ENCODE measurements around the gene PRR19. TPM values are rescaled to one million over a fixed set of nuclear protein-coding genes. Genes with fewer than 3 reads are reported as not detected.

The PRR19 gene
- total RNA-seq, 6 donors from 2014 or later = 0.40 to 1.4 (median 0.61) TPM; not detected in 3

DNA sequence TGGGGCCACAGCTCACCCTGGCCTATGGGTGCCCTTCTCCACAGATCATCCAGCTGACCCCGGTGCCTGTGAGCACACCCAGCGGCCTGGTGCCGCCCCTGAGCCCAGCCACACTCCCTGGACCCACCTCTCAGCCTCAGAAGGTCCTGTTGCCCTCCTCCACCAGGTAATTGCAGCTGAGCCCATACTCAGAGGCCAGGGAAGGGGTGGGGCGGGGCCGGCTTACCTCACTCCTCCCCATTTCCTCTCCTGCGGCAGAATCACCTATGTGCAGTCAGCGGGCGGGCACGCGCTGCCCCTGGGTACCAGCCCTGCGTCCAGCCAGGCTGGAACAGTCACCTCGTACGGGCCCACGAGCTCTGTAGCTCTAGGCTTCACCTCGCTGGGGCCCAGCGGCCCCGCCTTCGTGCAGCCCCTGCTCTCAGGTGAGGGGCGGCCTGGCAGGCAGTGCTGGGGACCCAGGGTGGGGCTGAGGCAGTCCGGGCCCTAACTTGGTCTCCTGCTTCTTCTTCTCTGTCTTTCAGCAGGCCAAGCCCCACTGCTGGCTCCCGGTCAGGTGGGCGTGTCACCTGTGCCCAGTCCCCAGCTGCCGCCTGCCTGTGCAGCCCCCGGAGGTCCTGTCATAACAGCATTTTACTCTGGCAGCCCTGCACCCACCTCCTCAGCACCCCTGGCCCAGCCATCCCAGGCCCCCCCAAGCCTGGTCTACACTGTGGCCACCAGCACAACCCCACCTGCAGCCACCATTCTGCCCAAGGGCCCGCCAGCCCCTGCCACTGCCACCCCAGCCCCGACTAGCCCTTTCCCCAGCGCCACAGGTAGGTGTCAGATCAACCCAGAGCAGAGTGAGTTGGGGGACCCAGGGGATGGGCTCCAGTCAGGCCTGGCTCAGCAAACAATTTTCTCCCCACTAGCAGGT, 9.6 kb upstream of the PRR19 start:
- no peaks in the 10 kb centered on the region for H3K9me3 ChIP-seq
- no peaks in the 10 kb centered on the region for H3K4me1 ChIP-seq
- H3K4me3 ChIP-seq = no peak overlapping the region
- peaks cover 27 to 92% (median 79%) of the 10 kb centered on the region in 4 donors for H3K36me3 ChIP-seq
- H3K27ac ChIP-seq = no peak overlapping the region
- ATAC-seq (ENCODE audit: low FRiP score in 2 of 2) (no peak), DNase-seq (peak in 1 of 2 donors; percentile 75)
- TF ChIP-seq POLR2A (IDR thresholded peaks at IDR 0.05) (no peak), POLR2AphosphoS5 (IDR thresholded peaks at IDR 0.05) (no peak), CTCF (IDR thresholded peaks at IDR 0.05) (no peak), EP300 (IDR thresholded peaks at IDR 0.05) (no peak)
- no peaks in the 10 kb centered on the region for H3K27me3 ChIP-seq
- WGBS, 2 donors = 90 to 95% methylated on average over 5 to 26 of the region's 27 CpGs

- Histone ChIP-seq H3K4me3 (no peak overlapping the region), H3K4me1 (no peaks in the 10 kb centered on the region), H3K9me3 (no peaks in the 10 kb centered on the region), H3K27ac (no peak overlapping the region), H3K27me3 (no peaks in the 10 kb centered on the region), H3K36me3 (peaks cover 27 to 85% (median 72%) of the 10 kb centered on the region in 4 donors)
- DNase-seq (peak in 1 of 2 donors; percentile 77), ATAC-seq (ENCODE audit: low FRiP score in 2 of 2) (no peak)
- no peak for TF ChIP-seq POLR2AphosphoS5 (IDR thresholded peaks at IDR 0.05)
- no peak for TF ChIP-seq CTCF (IDR thresholded peaks at IDR 0.05)
- no peak for TF ChIP-seq EP300 (IDR thresholded peaks at IDR 0.05)
- no peak for TF ChIP-seq POLR2A (IDR thresholded peaks at IDR 0.05)
- 94 to 99% methylated on average over 7 to 13 of the region's 14 CpGs for WGBS, 2 donors
Measured at GRCh38 chr19:42292963-42293362, 9.0 kb upstream of the PRR19 start.

GRCh38 chr19:42293540-42293939, 8.4 kb upstream of the PRR19 start:
- ATAC-seq (ENCODE audit: low FRiP score in 2 of 2) = no peak
- DNase-seq = peak in 1 of 2 donors; percentile 73
- Histone ChIP-seq H3K4me1 (no peaks in the 10 kb centered on the region), H3K36me3 (peaks cover 27 to 79% (median 67%) of the 10 kb centered on the region in 4 donors), H3K4me3 (no peak overlapping the region), H3K27me3 (no peaks in the 10 kb centered on the region), H3K9me3 (no peaks in the 10 kb centered on the region), H3K27ac (no peak overlapping the region)
- TF ChIP-seq EP300 (IDR thresholded peaks at IDR 0.05) (no peak), CTCF (IDR thresholded peaks at IDR 0.05) (peak in 1 of 6 experiments; percentile 15)
- WGBS, 2 donors = 86 to 94% methylated on average over 13 to 16 of the region's 17 CpGs

DNA sequence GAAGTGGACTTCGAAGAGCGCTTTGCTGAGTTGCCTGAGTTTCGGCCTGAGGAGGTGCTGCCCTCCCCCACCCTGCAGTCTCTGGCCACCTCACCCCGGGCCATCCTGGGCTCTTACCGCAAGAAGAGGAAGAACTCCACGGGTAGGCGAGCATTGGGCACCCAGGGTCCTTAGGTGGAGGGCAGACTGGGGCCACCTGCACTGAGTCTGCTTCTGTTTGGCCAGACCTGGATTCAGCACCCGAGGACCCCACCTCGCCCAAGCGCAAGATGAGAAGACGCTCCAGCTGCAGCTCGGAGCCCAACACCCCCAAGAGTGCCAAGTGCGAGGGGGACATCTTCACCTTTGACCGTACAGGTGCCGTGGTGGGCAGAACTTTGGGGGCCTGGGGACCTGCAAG, 8.0 kb upstream of the PRR19 start:
- H3K27me3 ChIP-seq = no peaks in the 10 kb centered on the region
- TF ChIP-seq CTCF (IDR thresholded peaks at IDR 0.05) (no peak), POLR2AphosphoS5 (IDR thresholded peaks at IDR 0.05) (no peak), POLR2A (IDR thresholded peaks at IDR 0.05) (no peak), EP300 (IDR thresholded peaks at IDR 0.05) (no peak)
- 89 to 93% methylated on average over 7 to 15 of the region's 15 CpGs for WGBS, 2 donors
- ATAC-seq (ENCODE audit: low FRiP score in 2 of 2) = no peak
- DNase-seq = no peak
- no peak overlapping the region for H3K27ac ChIP-seq
- H3K36me3 ChIP-seq = peaks cover 27 to 75% (median 63%) of the 10 kb centered on the region in 4 donors
- H3K4me1 ChIP-seq = no peaks in the 10 kb centered on the region
- no peaks in the 10 kb centered on the region for H3K9me3 ChIP-seq
- no peak overlapping the region for H3K4me3 ChIP-seq

Measured in upper lobe of left lung (tissue), 6 donors.